Smooth muscle cell (in vitro differentiated cells): Measurements from ENCODE around the gene TLDC2. TPM values are rescaled to one million over a fixed set of nuclear protein-coding genes. Genes with fewer than 3 reads are reported as not detected.

Experiments
- DNase-seq: peaks from one replicate; lab custom pipeline; 2025; ENCODE audit not compliant: unreplicated experiment; lab: John Stamatoyannopoulos, UW
- H2AFZ ChIP-seq: fragments of 200-600 bp; sonication (generic); 2 replicates; pipeline ENCODE4 v1.6.0; 2016; ENCODE audit warnings: antibody characterized with exemption, low read depth, mild to moderate bottlenecking
- H3F3A ChIP-seq: fragments of 200-600 bp; sonication (generic); 2 replicates; pipeline ENCODE4 v1.6.0; 2017; ENCODE audit warnings: antibody characterized with exemption, low read depth
- H3K27ac ChIP-seq: fragments of 200-600 bp; sonication (generic); 2 replicates; pipeline ENCODE4 v1.5.1; 2016; ENCODE audit warnings: low read depth, mild to moderate bottlenecking
- H3K27me3 ChIP-seq: fragments of 200-600 bp; sonication (generic); 2 replicates; pipeline ENCODE4 v1.6.1; 2016; ENCODE audit warnings: low read depth, mild to moderate bottlenecking
- H3K36me3 ChIP-seq: fragments of 200-600 bp; sonication (generic); 2 replicates; pipeline ENCODE4 v1.5.1; 2016; ENCODE audit warnings: low read depth
- H3K4me1 ChIP-seq: fragments of 200-600 bp; sonication (generic); 2 replicates; pipeline ENCODE4 v1.5.1; 2016; ENCODE audit warnings: low read depth
- H3K4me2 ChIP-seq: fragments of 200-600 bp; sonication (generic); 2 replicates; pipeline ENCODE4 v1.6.0; 2016; ENCODE audit warnings: mild to moderate bottlenecking
- H3K4me3 ChIP-seq: fragments of 200-600 bp; sonication (generic); 2 replicates; pipeline ENCODE4 v1.5.1; 2016; ENCODE audit warnings: mild to moderate bottlenecking
- H3K79me2 ChIP-seq: fragments of 200-600 bp; sonication (generic); 2 replicates; pipeline ENCODE4 v1.6.0; 2016; ENCODE audit warnings: low read depth, mild to moderate bottlenecking
- H3K9ac ChIP-seq: fragments of 200-600 bp; sonication (generic); 2 replicates; pipeline ENCODE4 v1.6.0; 2016; ENCODE audit warnings: low read depth
- H3K9me3 ChIP-seq: fragments of 200-600 bp; sonication (generic); replicated peaks from 2 replicates; pipeline ENCODE4 v1.5.1; 2016; ENCODE audit warnings: low read depth
- H4K20me1 ChIP-seq: fragments of 200-600 bp; sonication (generic); 2 replicates; pipeline ENCODE4 v1.6.0; 2016; ENCODE audit warnings: low read depth
- CTCF ChIP-seq: fragments of 200-600 bp; sonication (generic); IDR thresholded peaks from 2 replicates; pipeline ENCODE4 v1.5.1; 2017; ENCODE audit warnings: borderline replicate concordance, mild to moderate bottlenecking, antibody characterized with exemption; ENCODE audit not compliant: insufficient read depth, poor library complexity, severe bottlenecking
- WGBS: methylation state at CpG from one replicate; pipeline ENCODE4 v1.1.7; 2016; ENCODE audit warnings: low lambda C conversion rate; 5-methylcytosine and 5-hydroxymethylcytosine counted together
- polyA plus RNA-seq: library from polyadenylated mRNA; unstranded; fragments of >200 nt; fragmentation: Nextera tagmentation; extraction: Ambion mirVana; gene quantifications from 2 replicates; pipeline ENCODE4 v1.2.1, GENCODE V29; 2016
- total RNA-seq: library from RNA; depleted of rRNA; stranded (reverse); fragments of >200 nt; gene quantifications from 2 replicates; pipeline ENCODE4 v1.2.3, GENCODE V29; 2014

Gene TLDC2
- total and polyA plus RNA-seq, 2 experiments from 2014 or later, result not detected

DNA sequence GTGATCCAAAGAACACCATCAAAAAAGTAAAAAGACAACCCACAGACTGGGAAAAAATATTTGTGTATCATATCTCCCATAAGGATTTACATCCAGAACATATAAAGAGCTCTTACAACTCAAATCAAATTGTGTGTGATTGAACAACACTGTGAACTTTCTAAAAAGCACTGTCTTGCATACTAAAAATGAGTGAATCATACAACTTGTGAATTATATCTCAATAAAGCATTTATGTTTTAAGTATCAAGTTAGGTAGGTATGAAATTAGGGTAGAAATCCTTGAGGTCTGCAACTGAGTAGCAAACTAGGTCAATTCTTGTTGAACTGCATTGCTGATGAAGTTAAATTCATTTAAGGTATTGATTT lies 61.4 kb downstream of the TLDC2 start:
- Histone ChIP-seq H3K4me3 (no peak overlapping the region), H4K20me1 (no peaks in the 10 kb centered on the region), H3K79me2 (no peaks in the 10 kb centered on the region), H3F3A (no peaks in the 10 kb centered on the region), H3K4me2 (no peak overlapping the region), H2AFZ (no peak overlapping the region), H3K27ac (no peak overlapping the region), H3K36me3 (no peaks in the 10 kb centered on the region), H3K9ac (no peak overlapping the region), H3K9me3 (no peaks in the 10 kb centered on the region), H3K27me3 (no peaks in the 10 kb centered on the region), H3K4me1 (no peaks in the 10 kb centered on the region)
- DNase-seq, result no peak
- no peak for TF ChIP-seq CTCF

GRCh38 chr20:36941401-36941835 lies 65.5 kb downstream of the TLDC2 start:
- H3K27ac ChIP-seq, result no peak overlapping the region
- no peaks in the 10 kb centered on the region for H3K9me3 ChIP-seq
- no peaks in the 10 kb centered on the region for H4K20me1 ChIP-seq
- no peak overlapping the region for H3K4me2 ChIP-seq
- 81% methylated on average over 1 of the region's 1 CpG for WGBS
- DNase-seq, result no peak
- no peaks in the 10 kb centered on the region for H3K4me1 ChIP-seq
- H3K4me3 ChIP-seq, result no peak overlapping the region
- H3K36me3 ChIP-seq, result no peaks in the 10 kb centered on the region
- TF ChIP-seq CTCF, result no peak
- H3F3A ChIP-seq, result no peaks in the 10 kb centered on the region
- no peaks in the 10 kb centered on the region for H3K79me2 ChIP-seq
- H3K27me3 ChIP-seq, result no peaks in the 10 kb centered on the region
- H3K9ac ChIP-seq, result no peak overlapping the region
- no peak overlapping the region for H2AFZ ChIP-seq

Other genes with a start within 250 kb of the TLDC2 start
- not detected in 2 replicates for gene SLA2, start 229.9 kb upstream of the TLDC2 start, total RNA-seq
- gene SLA2, start 229.9 kb upstream of the TLDC2 start, polyA plus RNA-seq, result not detected in 2 replicates
- gene NDRG3, start 130.0 kb upstream of the TLDC2 start, total RNA-seq, result 14.6 and 16.3 TPM in 2 replicates
- 13.4 and 18.7 TPM in 2 replicates for gene NDRG3, start 130.0 kb upstream of the TLDC2 start, polyA plus RNA-seq
- gene DSN1, start 102.4 kb upstream of the TLDC2 start, total RNA-seq, result 17.0 and 23.0 TPM in 2 replicates
- gene DSN1, start 102.4 kb upstream of the TLDC2 start, polyA plus RNA-seq, result 15.1 and 17.4 TPM in 2 replicates
- 3.9 and 4.6 TPM in 2 replicates for gene SAMHD1, start 75.6 kb downstream of the TLDC2 start, total RNA-seq
- 2.1 and 3.4 TPM in 2 replicates for gene SAMHD1, start 75.6 kb downstream of the TLDC2 start, polyA plus RNA-seq
- 6.4 and 8.5 TPM in 2 replicates for gene RBL1, start 219.9 kb downstream of the TLDC2 start, total RNA-seq
- gene RBL1, start 219.9 kb downstream of the TLDC2 start, polyA plus RNA-seq, result 2.3 and 2.7 TPM in 2 replicates